ENCODE measurements around the gene SPEF1.
"Not testable (repeated sequence)": the region's sequence is repeated elsewhere in the genome, so short reads cannot be mapped to it uniquely, and the experiment has no call there.

Gene SPEF1

DNA sequence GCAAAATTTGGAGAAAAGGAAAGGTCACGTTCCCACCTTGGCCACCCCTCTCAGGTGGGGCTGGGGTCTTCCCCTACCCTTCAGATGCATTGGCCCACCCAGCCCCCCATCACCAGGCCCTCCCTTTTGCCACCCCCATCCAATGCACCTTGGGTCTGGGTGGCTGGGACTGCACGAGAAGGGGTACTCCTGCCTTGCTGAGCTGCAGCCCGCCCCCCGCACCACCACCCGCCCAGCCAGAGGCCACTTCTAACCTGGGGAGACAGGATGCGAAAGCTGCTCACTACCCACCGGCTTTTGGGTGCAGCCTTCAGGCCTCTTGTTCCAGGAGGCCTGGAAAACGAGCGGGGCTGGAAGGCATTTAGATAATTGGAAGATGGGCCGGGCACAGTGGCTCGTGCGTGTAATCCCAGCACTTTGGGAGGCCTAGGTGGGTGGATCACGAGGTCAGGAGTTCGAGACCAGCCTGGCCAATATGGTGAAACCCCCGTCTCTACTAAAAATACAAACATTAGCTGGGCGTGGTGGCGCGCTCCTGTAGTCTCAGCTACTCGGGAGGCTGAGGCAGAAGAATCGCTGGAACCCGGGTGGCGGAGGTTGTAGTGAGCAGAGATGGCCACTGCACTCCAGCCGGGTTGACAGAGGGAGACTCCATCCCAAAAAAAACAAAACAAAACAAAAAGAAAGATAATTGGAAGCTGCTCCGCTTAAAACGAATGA, 13.6 kb upstream of the SPEF1 start:
- H3K27ac Mint-ChIP-seq = no peak overlapping the region
- H3K36me3 Mint-ChIP-seq (ENCODE audit: low read depth) = no peaks in the 10 kb centered on the region
- H3K4me3 Mint-ChIP-seq = peak overlapping the region; percentile 82
- H3K4me1 Mint-ChIP-seq = peaks cover 39% of the 10 kb centered on the region
- no peaks in the 10 kb centered on the region for H3K9me3 Mint-ChIP-seq
- no peak for DNase-seq
- TF ChIP-seq CTCF (IDR thresholded peaks at IDR 0.05) = no peak
- H3K27me3 Mint-ChIP-seq (ENCODE audit: low read depth, poor library complexity) = peaks cover 23% of the 10 kb centered on the region

- not testable (repeated sequence) for H3K27ac Mint-ChIP-seq; H3K36me3 Mint-ChIP-seq (ENCODE audit: low read depth); H3K9me3 Mint-ChIP-seq; DNase-seq
- Mint-ChIP-seq H3K27me3 (ENCODE audit: low read depth, poor library complexity) (peaks cover 26% of the 10 kb centered on the region), H3K4me1 (peaks cover 32% of the 10 kb centered on the region), H3K4me3 (peak overlapping the region; percentile 42)
Observed at GRCh38 chr20:3794168-3794567, 12.9 kb upstream of the SPEF1 start.

GRCh38 chr20:3789201-3789600, 8.0 kb upstream of the SPEF1 start:
- H3K4me1 Mint-ChIP-seq = peaks cover 11% of the 10 kb centered on the region
- DNase-seq; H3K36me3 Mint-ChIP-seq (ENCODE audit: low read depth); H3K9me3 Mint-ChIP-seq; H3K27ac Mint-ChIP-seq; H3K4me3 Mint-ChIP-seq: not testable (repeated sequence)
- peaks cover 40% of the 10 kb centered on the region for H3K27me3 Mint-ChIP-seq (ENCODE audit: low read depth, poor library complexity)

DNA sequence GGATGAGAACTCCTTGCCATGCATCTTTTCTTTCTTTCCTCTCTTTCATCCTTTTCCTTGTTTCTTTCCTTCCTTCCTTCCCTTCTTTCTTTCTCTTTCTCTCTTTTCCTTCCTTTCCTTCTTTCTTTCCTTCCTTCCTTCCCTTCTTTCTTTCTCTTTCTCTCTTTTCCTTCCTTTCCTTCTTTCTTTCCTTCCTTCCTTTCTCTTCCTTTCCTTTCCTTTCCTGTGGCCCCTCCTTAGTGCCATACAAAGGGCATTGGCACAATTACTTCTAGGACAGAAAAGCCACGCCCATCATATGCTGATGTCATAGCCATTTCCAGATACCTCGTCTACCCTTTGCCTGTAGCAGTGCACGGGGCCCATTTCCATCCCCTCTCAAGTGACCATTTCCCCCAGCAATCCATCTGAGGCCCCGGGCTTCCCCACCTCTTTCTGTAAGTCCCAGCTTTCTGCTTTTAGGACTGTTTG, 7.5 kb upstream of the SPEF1 start:
- H3K4me1 Mint-ChIP-seq = peaks cover 13% of the 10 kb centered on the region
- no peak overlapping the region for H3K27ac Mint-ChIP-seq
- DNase-seq = no peak
- no peak for TF ChIP-seq CTCF (IDR thresholded peaks at IDR 0.05)
- H3K36me3 Mint-ChIP-seq (ENCODE audit: low read depth) = peaks cover 6% of the 10 kb centered on the region
- H3K4me3 Mint-ChIP-seq = peak overlapping the region; percentile 12
- H3K27me3 Mint-ChIP-seq (ENCODE audit: low read depth, poor library complexity) = peaks cover 38% of the 10 kb centered on the region
- no peaks in the 10 kb centered on the region for H3K9me3 Mint-ChIP-seq

DNA sequence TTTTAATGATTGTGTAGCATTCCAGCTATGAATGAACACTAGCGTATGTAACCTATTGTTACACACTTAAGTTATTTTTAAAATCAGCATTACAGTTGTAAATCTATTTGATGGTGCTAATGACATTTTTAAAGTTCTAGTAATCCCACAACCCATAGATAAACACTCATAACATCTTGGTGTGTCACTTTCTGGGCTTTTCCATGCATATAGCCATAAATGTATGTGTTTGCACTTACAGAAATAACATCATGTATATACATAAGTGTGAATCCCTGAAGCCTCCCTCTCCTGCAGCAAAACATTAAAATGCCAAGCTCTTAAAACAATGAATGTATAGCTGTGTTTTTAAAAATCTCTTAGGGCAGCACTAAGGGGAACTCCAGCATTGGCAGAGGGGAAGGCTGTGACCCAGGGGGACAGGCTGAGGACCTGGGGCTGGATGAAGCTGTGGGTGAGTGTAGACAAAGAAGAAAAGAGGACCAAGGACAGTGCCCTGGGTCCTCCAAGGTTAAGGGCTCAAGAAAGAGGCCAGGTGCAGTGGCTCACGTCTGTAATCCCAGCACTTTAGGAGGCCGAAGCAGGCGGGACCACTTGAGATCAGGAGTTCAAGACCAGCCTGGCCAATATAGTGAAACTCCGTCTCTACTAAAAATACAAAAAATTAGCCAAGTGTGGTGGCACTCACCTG, 6.2 kb upstream of the SPEF1 start:
- Mint-ChIP-seq H3K9me3 (no peaks in the 10 kb centered on the region), H3K4me3 (peak overlapping the region; percentile 69), H3K4me1 (peaks cover 24% of the 10 kb centered on the region), H3K36me3 (ENCODE audit: low read depth) (peaks cover 6% of the 10 kb centered on the region), H3K27ac (no peak overlapping the region), H3K27me3 (ENCODE audit: low read depth, poor library complexity) (peaks cover 35% of the 10 kb centered on the region)
- no peak for DNase-seq
- no peak for TF ChIP-seq CTCF (IDR thresholded peaks at IDR 0.05)

DNA sequence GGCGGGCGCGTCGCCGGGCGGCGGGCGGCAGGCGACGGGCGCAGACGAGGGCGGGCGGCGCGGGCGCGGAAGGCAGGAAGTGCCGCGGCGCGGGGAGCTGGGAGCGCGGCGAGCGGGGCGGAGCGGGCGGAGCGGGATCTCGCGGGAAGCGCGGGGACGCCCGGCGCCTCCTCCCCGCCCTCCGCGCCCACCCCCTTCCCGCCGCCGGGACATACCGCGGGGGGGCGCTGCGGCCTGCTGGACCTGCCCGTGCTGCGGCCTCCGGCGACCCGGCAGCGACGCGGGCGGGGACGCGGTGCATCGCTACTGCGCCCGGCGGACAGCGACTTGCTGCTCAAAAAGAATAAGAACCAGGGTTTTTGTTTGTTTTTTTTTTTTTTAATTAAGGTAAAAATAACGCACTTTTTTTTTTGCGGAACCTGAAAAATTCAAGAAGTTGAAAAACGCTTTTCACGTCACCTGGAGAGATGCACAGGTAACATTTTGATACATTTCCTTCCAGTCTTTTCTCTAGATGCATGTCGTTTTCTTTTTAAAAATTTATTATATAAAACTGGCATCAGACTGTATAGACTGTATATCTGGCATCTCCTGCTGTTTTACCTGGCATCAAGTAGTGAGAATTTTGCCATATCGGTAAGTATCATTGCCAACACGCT, 5.5 kb upstream of the SPEF1 start, which contains the start of gene CENPB:
Gene CENPB, minus strand, starts transcription at position 76 of the 659 bp plus-strand sequence. CDS start 257 bp downstream, outside the sequence.
- Mint-ChIP-seq H3K4me1 (peaks cover 24% of the 10 kb centered on the region), H3K27me3 (ENCODE audit: low read depth, poor library complexity) (peaks cover 32% of the 10 kb centered on the region), H3K9me3 (no peaks in the 10 kb centered on the region), H3K27ac (no peak within 1 kb of the TSS), H3K4me3 (peak within 1 kb of the TSS; percentile 85), H3K36me3 (ENCODE audit: low read depth) (peaks cover 6% of the 10 kb centered on the region)
- peak; percentile 63 for TF ChIP-seq CTCF (IDR thresholded peaks at IDR 0.05)
- DNase-seq = peak; percentile 97
